ENCODE measurements around the gene PODNL1.

The PODNL1 gene

DNA sequence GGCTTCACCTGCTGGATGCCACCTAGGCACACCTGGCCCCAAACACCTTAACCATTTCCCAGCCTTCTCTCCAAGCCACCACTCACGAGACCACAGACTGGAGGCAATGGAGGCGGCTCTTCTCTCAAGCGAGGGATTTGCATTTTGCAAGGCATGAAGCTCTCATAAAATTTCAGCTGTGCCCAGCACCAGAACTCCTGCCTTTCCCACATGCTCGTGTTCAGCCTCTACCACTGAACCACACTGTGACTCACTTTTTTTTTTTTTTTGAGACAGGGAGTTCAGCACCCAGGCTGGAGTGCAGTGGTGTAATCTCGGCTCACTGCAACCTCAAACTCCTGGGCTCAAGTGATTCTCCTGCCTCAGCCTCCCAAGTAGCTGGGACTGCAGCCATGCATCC is 50.7 kb downstream of the PODNL1 start:
- DNase-seq: no peak

DNA sequence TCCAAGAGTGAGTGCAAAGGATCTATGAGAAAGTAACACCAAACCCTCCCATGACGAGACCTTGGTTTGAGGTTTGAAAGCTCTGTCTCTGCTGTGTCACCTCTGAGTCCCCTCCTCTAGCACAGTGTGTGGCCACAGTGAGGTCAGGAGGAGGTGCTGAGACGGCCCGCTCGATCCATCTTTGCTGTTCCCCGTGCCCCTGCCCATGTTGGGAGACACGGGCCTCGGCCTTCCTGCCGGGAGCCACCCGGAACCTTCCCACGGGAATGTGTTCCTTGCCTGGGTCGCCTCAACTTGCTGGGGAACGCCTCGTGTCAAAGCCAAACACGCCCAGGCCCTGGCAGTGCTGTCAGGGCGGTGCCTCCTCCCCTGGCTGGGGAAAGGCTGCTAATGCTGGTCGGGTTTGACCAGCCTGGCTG is 51.2 kb downstream of the PODNL1 start:
- DNase-seq: no peak

DNA sequence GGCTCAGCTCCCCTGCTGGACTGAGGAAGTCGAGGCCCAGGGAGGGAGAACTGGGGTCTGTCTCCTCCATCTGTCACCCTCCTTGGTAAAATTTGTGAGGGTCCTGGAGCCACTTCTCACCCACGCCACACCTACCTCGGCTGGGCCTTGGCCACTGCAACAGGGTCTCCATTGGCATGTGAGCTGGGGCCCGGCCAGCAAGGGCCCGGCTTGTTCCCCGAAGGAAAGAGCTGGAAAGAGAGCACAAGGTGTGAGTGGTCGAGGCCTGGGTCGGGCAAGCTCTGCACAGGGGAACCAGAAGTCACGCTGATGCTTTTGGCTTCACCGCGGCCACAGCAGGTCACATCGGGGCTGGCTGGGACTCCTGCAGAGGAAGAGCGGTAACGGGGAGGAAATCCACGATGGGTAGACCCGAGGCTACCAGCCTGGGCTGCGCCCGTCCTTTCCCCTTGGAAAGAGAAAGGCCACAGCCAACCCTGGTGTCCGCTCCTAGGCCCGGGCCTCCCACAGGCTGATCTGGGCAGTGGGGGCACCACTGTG is 52.3 kb downstream of the PODNL1 start:
- no peak for DNase-seq

DNA sequence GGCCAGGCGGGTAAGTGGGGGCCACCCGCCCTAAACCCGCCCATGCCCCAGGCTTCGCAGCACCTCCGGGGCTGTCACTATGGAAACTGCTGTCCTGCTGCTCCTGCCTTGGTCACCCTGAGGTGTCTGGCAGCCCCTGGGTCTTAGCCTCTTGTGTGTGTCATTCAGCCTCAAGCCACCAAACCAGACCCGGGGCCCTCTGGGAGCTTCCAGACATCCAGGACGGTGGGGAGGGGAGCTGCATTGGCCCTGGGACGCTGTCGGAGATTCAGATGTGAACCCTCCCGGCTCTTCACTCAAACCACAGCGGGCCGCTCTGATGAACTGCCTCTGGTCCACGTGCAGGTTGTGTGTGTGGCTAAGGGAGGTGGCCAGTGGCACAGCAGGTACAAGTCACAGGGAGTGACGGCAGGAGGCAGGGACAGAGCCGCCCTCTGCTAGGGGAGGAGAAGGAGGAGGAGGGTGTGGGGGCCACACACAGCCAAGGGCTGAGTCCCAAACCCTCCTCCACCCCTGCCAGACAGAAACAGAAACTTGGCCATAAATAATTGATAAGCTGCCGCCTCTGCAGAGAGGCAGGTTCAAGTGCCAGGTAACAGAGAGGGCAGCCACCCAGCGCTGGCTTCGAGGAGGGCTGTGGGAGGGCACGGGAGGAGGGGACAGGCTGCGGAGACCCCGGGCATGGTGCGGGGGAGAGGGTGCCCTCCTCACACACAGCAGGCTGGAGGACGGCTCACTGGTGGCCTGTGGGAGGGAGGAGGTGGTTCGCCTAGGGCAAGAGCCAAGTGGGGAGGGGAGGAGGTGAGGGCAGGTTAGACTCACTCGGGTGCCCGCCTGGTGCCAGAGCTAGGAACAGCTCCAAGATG is 53.3 kb downstream of the PODNL1 start:
- no peak for DNase-seq

DNA sequence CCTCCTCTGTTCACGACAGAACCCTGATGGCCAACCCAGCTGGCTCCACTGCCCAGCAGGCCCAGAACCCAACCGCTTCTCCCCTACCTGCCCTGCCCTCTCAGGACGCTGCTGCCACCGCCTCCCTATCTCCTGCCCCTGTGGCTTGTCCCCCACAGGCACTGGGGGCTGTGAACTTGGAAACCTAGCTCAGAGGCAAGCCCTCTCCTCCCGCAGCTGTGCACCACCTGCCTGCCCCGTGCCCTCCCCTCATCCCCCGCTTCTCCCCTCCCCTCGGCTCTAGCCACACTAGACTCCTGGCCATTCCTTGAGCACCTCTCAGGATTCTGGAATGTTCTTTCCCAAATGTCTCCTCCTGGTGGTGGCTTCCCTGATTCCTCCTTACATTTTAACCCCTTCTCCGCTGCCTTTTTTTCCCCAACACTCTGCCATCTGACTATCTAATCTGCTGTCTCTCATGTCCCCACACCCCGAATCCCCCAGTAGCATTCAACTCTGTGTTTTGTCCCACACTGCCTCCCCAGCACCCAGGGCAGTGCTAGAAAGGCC is 54.6 kb downstream of the PODNL1 start:
- no peak for DNase-seq

DNA sequence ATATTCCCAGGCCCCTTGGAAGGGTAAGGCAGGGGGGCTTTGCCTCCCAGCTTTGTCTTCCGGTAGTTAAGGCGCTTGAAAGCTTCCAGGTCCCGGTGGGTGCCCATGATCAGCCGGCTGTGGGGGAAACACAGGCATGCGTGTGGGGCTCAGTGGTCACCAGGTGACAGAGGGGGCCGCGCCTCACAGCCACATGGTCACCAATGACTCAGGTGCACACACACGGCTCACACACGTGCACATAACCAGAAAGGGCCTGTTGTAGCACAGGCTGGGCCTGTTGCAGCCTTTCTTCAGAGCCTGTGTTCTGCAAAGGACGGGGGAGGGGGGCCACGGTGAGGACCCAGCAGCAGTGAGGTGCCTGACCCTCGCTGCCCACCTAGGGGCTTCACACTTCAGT is 55.4 kb downstream of the PODNL1 start:
- DNase-seq: no peak

DNA sequence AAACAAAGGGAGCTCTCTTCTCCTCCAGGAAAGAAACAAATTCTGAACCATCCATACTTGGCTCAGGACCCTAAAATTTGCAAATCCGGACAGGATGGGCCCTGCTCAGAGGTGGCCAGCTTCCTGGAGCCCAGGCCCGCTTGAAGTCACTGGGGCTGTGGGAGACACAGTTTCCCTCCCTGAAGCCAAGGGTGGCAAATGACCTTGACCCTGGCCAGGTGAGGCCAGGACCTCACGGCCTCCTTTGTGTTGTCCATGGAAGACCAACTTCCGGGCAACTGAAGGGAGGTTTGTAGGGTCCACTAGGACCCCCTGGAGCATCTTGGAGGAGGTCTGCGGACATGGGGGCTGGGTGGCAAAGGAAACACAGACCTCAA is 55.8 kb downstream of the PODNL1 start:
- DNase-seq: no peak

DNA sequence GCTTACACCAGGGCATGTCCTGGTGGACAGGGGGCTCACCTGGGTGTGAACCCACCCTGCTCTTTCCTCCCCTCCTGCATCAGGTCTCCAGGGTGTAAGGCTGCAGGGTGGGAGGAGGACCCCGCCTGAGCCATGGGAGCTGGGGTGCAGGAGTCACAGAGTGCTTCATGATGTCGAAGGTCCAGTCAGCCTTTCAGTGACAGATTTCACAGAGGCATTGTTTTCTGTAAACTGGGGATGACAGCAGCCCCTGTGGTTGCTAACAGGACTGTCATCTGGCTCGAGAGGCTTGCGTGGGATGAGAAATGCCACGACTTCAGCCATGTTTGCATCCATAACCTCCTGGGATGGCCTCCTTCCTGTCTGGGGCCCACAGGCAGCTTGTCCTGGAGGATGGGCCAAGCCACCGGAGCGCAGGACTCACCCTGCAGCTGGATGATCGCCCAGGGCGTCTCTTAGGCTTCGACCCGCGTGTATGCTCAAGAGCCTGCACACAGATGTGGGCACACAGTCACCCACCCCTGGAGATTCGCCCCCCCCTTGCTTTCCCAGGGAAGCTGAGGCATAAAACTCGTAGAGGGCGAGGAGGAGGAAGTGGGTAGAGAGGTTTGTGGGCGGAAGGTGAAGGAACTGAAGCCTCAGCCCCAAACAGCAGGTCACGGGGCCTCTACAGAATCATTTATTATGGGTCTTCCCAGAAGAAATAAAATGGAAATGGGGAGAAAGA is 56.4 kb downstream of the PODNL1 start:
- DNase-seq: peak; percentile 49

DNA sequence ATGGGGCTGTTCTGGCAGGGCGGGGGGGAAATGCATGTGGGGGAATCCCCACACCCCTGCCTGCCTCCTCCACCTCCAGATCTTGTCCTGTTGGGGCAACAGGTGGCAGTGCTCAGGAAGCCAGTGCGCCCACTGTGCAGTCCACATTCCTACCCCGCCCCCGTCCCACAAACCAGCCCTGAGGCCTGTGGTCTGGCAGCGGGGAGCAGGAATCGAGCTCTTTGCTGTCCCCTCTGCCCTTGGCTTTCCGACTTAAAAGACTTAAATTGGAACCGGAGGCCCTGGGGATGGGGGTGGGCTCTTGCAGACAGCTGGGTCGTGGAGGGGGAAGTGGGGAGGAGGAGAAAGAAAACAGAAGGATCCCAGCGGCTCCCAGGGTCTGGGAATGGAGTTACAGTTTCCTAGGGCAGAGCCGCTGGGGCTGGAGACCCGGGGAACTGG is 56.9 kb downstream of the PODNL1 start:
- DNase-seq: peak; percentile 48
